Natural killer cell (primary cell): ENCODE data around the gene ZNF583. TPM values are rescaled to one million over a fixed set of nuclear protein-coding genes. Genes with fewer than 3 reads are reported as not detected.

Experiments used
- ATAC-seq, 3 donors: fragments of 150-1000 bp in 2 of 3; fragments of 200-7000 bp in 1 of 3; cut with Tn5 transposase; 1 replicate in 1 of 3; 2 replicates in 2 of 3; pipeline ENCODE4 v1.10.0; 2021; ENCODE audit warnings: mild to moderate bottlenecking in 2 of 3, moderate library complexity in 2 of 3
- DNase-seq, 2 donors: peaks; one replicate each; pipeline versions ENCODE4 v3.0.0 to v3.0.0-alpha.2; 2013 to 2021; ENCODE audit warnings: mixed read lengths in 1 of 2
- H3K27ac ChIP-seq: one replicate; pipeline ENCODE4 v1.5.1; 2013; ENCODE audit warnings: mild to moderate bottlenecking, low read length
- H3K27me3 ChIP-seq: one replicate; pipeline ENCODE4 v1.6.1; 2013; ENCODE audit warnings: low read length; ENCODE audit not compliant: control insufficient read depth, insufficient read depth
- H3K36me3 ChIP-seq: one replicate; pipeline ENCODE4 v1.6.1; 2013; ENCODE audit warnings: low read length; ENCODE audit not compliant: control insufficient read depth, insufficient read depth
- H3K4me1 ChIP-seq: one replicate; pipeline ENCODE4 v1.6.1; 2013; ENCODE audit warnings: low read length; ENCODE audit not compliant: control insufficient read depth, insufficient read depth
- H3K4me3 ChIP-seq: one replicate; pipeline ENCODE4 v1.5.1; 2013; ENCODE audit warnings: low read length
- H3K9me3 ChIP-seq: one replicate; pipeline ENCODE4 v1.6.1; 2013; ENCODE audit warnings: low read length; ENCODE audit not compliant: control insufficient read depth, insufficient read depth
- H3K27ac Mint-ChIP-seq, 2 donors: one replicate each; pipeline ENCODE4 v1.8.0; 2022; ENCODE audit warnings: mild to moderate bottlenecking in 2 of 2, mixed read lengths in 2 of 2, moderate library complexity in 1 of 2
- H3K27me3 Mint-ChIP-seq, 2 donors: one replicate each; pipeline ENCODE4 v1.8.0; 2022; ENCODE audit warnings: low read depth in 2 of 2, mixed read lengths in 2 of 2
- H3K36me3 Mint-ChIP-seq: one replicate; pipeline ENCODE4 v1.8.0; 2022; ENCODE audit warnings: mixed read lengths
- H3K4me1 Mint-ChIP-seq, 2 donors: one replicate each; pipeline ENCODE4 v1.8.0; 2022; ENCODE audit warnings: mixed read lengths in 2 of 2
- H3K4me3 Mint-ChIP-seq: one replicate; pipeline ENCODE4 v1.8.0; 2022; ENCODE audit warnings: mild to moderate bottlenecking, moderate library complexity, mixed read lengths
- H3K9me3 Mint-ChIP-seq, 2 donors: one replicate each; pipeline ENCODE4 v1.8.0; 2022; ENCODE audit warnings: mixed read lengths in 2 of 2
- WGBS: methylation state at CpG from one replicate; pipeline ENCODE4 v1.1.7; 2013; ENCODE audit warnings: missing lambda C conversion rate; ENCODE audit not compliant: insufficient coverage; 5-methylcytosine and 5-hydroxymethylcytosine counted together
- intact Hi-C: fragments of 100-400 bp; cut with micrococcal nuclease; formaldehyde crosslinking; loops from one replicate; pipeline ENCODE4 v1.14.2; 2022
- total RNA-seq, 4 donors: library from RNA; stranded (reverse); fragments of 120-200 nt in 1 of 4; gene quantifications; one replicate each; pipeline versions ENCODE4 v1.2.3 to v1.2.4, GENCODE V29; 2013 to 2022
- TF ChIP-seq, protein P1 (sequence below): fragments of 200-600 bp; IDR thresholded peaks from one replicate; pipeline ENCODE4 v1.8.0; 2022; ENCODE audit warnings: antibody characterized with exemption

The ZNF583 gene
- total RNA-seq, 3 donors from 2014 or later (not counting 1 experiment from before 2014, with no cell fraction given), result 2.7 to 5.1 (median 3.3) TPM

DNA sequence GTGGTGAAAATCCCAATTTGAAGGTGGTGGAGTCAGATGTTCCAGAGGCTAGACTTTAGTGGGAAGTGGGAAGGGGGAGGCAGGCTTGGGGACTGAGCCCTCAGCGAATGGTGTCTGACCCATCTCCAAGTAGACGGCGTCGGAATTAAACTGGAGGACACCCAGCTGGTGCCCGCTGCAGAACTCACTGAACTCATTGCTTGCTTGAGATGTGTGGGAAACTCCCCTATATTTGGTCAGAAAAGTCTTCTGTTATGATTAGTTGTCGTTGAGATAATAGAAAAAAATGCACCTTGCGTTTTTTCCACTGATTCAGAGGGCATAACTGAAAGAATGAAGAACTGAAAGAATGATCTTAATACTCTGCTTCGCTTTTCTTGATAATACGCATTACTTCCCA is 871 bp upstream of the ZNF583 start:
- Histone ChIP-seq H3K9me3 (peaks cover 10% of the 10 kb centered on the region), H3K27ac (peak overlapping the region; percentile 99), H3K27me3 (no peaks in the 10 kb centered on the region), H3K4me1 (peaks cover 22% of the 10 kb centered on the region), H3K36me3 (peaks cover 17% of the 10 kb centered on the region), H3K4me3 (peak overlapping the region; percentile 88)
- ATAC-seq (no peak), DNase-seq (peak in 1 of 2 donors; percentile 33)
- H3K27ac Mint-ChIP-seq, result peak overlapping the region; percentile 71 to 93
- peak overlapping the region; percentile 92 for H3K4me3 Mint-ChIP-seq
- TF ChIP-seq, protein P1, sequence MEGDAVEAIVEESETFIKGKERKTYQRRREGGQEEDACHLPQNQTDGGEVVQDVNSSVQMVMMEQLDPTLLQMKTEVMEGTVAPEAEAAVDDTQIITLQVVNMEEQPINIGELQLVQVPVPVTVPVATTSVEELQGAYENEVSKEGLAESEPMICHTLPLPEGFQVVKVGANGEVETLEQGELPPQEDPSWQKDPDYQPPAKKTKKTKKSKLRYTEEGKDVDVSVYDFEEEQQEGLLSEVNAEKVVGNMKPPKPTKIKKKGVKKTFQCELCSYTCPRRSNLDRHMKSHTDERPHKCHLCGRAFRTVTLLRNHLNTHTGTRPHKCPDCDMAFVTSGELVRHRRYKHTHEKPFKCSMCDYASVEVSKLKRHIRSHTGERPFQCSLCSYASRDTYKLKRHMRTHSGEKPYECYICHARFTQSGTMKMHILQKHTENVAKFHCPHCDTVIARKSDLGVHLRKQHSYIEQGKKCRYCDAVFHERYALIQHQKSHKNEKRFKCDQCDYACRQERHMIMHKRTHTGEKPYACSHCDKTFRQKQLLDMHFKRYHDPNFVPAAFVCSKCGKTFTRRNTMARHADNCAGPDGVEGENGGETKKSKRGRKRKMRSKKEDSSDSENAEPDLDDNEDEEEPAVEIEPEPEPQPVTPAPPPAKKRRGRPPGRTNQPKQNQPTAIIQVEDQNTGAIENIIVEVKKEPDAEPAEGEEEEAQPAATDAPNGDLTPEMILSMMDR, result no peak
- H3K27me3 Mint-ChIP-seq, result no peaks in the 10 kb centered on the region
- peaks cover 11% of the 10 kb centered on the region for H3K36me3 Mint-ChIP-seq
- intact Hi-C loops, result loop anchor here (1.0 to 10.0 kb wide), 2 partner anchors 10 to 1922 kb away; partner anchors contain the start of genes ZNF582 and ZSCAN22
- peaks cover 19 to 43% of the 10 kb centered on the region in 2 donors for H3K4me1 Mint-ChIP-seq
- WGBS, result 51% methylated on average over 8 of the region's 9 CpGs
- peaks cover 5 to 14% of the 10 kb centered on the region in 2 donors for H3K9me3 Mint-ChIP-seq

DNA sequence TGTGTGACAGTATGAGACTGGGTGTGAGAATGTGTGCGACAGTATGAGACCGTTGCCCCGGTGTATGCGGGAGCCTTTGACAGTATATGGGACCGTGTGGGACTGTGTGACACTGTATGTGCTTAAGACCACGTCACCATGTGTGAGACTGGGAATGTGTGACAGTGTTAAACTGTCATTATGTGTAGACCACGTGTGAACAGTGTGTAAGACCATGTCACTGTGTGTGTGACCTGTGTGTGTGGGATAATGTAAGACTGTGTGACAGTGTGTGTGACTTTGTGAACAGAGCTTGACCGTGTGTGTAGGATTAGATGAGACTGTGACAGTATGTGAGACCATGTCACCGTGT is 549 bp downstream of the ZNF583 start:
- intact Hi-C loops, result loop anchor here (1.0 to 10.0 kb wide), 3 partner anchors 72 to 1920 kb away; partner anchors contain the start of genes ZFP28, ZNF667 and ZSCAN22
- TF ChIP-seq, protein P1, result no peak
- WGBS, result 64% methylated on average over 9 of the region's 9 CpGs
- Histone ChIP-seq H3K4me1 (peaks cover 22% of the 10 kb centered on the region), H3K4me3 (peak overlapping the region; percentile 88), H3K27ac (peak overlapping the region; percentile 99), H3K27me3 (no peaks in the 10 kb centered on the region), H3K36me3 (peaks cover 27% of the 10 kb centered on the region), H3K9me3 (peaks cover 13% of the 10 kb centered on the region)
- H3K27me3 Mint-ChIP-seq, result no peaks in the 10 kb centered on the region
- H3K9me3 Mint-ChIP-seq, result peaks cover 9 to 20% of the 10 kb centered on the region in 2 donors
- H3K36me3 Mint-ChIP-seq, result peaks cover 23% of the 10 kb centered on the region
- H3K4me3 Mint-ChIP-seq, result peak overlapping the region; percentile 92
- peak overlapping the region; percentile 71 to 93 for H3K27ac Mint-ChIP-seq
- H3K4me1 Mint-ChIP-seq, result peaks cover 19 to 43% of the 10 kb centered on the region in 2 donors
- DNase-seq (peak in 1 of 2 donors; percentile 54), ATAC-seq (peak; percentile 57 to 71 (median 64))

DNA sequence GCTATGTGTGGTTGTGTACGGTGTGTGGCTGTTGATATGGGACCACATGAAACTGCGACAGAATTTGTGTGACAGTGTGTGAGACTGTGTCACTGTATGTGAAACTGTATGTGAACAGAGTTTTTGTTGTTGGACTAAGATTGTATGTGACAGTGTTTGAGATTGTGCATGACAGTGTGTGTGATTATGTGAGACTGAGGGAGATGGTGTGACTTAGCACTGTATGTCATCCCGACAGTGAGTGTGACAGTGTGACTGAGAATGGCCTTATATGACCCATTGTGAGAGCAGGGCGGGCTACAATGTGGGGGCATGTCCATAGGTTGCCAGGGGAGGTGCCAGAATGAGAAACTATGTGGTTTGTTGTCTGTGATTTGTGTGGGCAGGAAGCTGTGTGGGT is 930 bp downstream of the ZNF583 start:
- intact Hi-C loops, result loop anchor here (1.0 to 10.0 kb wide), 3 partner anchors 72 to 1920 kb away; partner anchors contain the start of genes ZFP28, ZNF667 and ZSCAN22
- peak; percentile 7 to 28 for DNase-seq
- peak; percentile 11 to 32 (median 12) for ATAC-seq
- no peaks in the 10 kb centered on the region for H3K27me3 ChIP-seq
- Mint-ChIP-seq H3K4me1 (peaks cover 19 to 43% of the 10 kb centered on the region in 2 donors), H3K27ac (peak overlapping the region; percentile 71 to 93), H3K9me3 (peaks cover 9 to 23% of the 10 kb centered on the region in 2 donors), H3K36me3 (peaks cover 27% of the 10 kb centered on the region), H3K27me3 (no peaks in the 10 kb centered on the region), H3K4me3 (peak overlapping the region; percentile 92)
- peaks cover 12% of the 10 kb centered on the region for H3K9me3 ChIP-seq
- no peak overlapping the region for H3K4me3 ChIP-seq
- H3K27ac ChIP-seq, result peak overlapping the region; percentile 6
- TF ChIP-seq, protein P1, result no peak
- peaks cover 22% of the 10 kb centered on the region for H3K4me1 ChIP-seq
- WGBS, result 92% methylated on average over 4 of the region's 4 CpGs
- peaks cover 31% of the 10 kb centered on the region for H3K36me3 ChIP-seq
